A549 (cell line): ENCODE results near the gene TYK2. TPM values are rescaled to one million over a fixed set of nuclear protein-coding genes. Genes with fewer than 3 reads are reported as not detected.

Experiments
- ATAC-seq, 2 experiments: fragments of 200-7000 bp in 1 of 2; fragments of >200 bp in 1 of 2; cut with Nextera tagmentation in 1 of 2; cut with Tn5 transposase in 1 of 2; 3 replicates each; pipeline versions ENCODE4 v1.8.0 to v1.9.1; 2018 to 2020; ENCODE audit warnings: mild to moderate bottlenecking in 1 of 2, moderate library complexity in 1 of 2
- CTCF ChIA-PET: fragments of 300-600 bp; sonication (Branson Sonifier 250); formaldehyde crosslinking; extraction: SDS; loops from one replicate; lab custom pipeline; 2021; ENCODE audit warnings: antibody characterized with exemption, inconsistent platforms; lab: Yijun Ruan, JAX
- POLR2A ChIA-PET: fragments of 350-600 bp; formaldehyde crosslinking; extraction: SDS; loops from one replicate; lab custom pipeline; 2021; ENCODE audit warnings: antibody characterized with exemption, inconsistent platforms; lab: Yijun Ruan, JAX
- DNase-seq, 2 experiments: peaks; one replicate each; pipeline versions ENCODE4 v3.0.0 to v3.0.0-alpha.2; 2011 to 2016; ENCODE audit warnings: low read depth in 1 of 2, low spot score in 1 of 2
- FAIRE-seq: peaks from 2 replicates; lab custom pipeline; 2011; peaks lifted over from hg19 to GRCh38; lab: Jason Lieb, UNC
- H3K27ac ChIP-seq, 2 experiments: fragments of >200 bp; sonication (Bioruptor Twin); formaldehyde crosslinking; 3 replicates each; pipeline ENCODE4 v1.5.1; 2016 to 2017
- H3K4me1 ChIP-seq: fragments of >200 bp; sonication (Bioruptor Twin); formaldehyde crosslinking; 3 replicates; pipeline ENCODE4 v1.6.1; 2016
- H3K4me2 ChIP-seq: fragments of >200 bp; sonication (Bioruptor Twin); formaldehyde crosslinking; 3 replicates; pipeline ENCODE4 v1.6.1; 2016
- H3K4me3 ChIP-seq: fragments of >200 bp; sonication (Bioruptor Twin); formaldehyde crosslinking; 3 replicates; pipeline ENCODE4 v1.5.1; 2016
- H3K9me3 ChIP-seq: fragments of >200 bp; sonication (Bioruptor Twin); formaldehyde crosslinking; 3 replicates; pipeline ENCODE4 v1.6.1; 2016
- BCL3 ChIP-seq: fragments of >200 bp; sonication (Bioruptor Twin); formaldehyde crosslinking; IDR thresholded peaks from 3 replicates; pipeline ENCODE4 v1.6.1; 2016
- CBX2 ChIP-seq: fragments of 200-600 bp; sonication (generic); IDR thresholded peaks from 2 replicates; pipeline ENCODE4 v1.6.1; 2016; ENCODE audit warnings: low read depth, mild to moderate bottlenecking, borderline replicate concordance
- CBX8 ChIP-seq: fragments of 200-600 bp; sonication (generic); IDR thresholded peaks from 2 replicates; pipeline ENCODE4 v1.6.1; 2016
- CHD4 ChIP-seq: fragments of 200-600 bp; sonication (generic); IDR thresholded peaks from 2 replicates; pipeline ENCODE4 v1.6.1; 2016; ENCODE audit warnings: antibody characterized with exemption, mild to moderate bottlenecking, borderline replicate concordance
- ELK1 ChIP-seq: fragments of 150-350 bp; IDR thresholded peaks from 2 replicates; pipeline ENCODE4 v1.6.1; 2014; ENCODE audit warnings: low read depth, mild to moderate bottlenecking, low read length
- ESRRA ChIP-seq: fragments of 150-350 bp; IDR thresholded peaks from 2 replicates; pipeline ENCODE4 v1.6.1; 2014; ENCODE audit warnings: mild to moderate bottlenecking, low read length, borderline replicate concordance
- FOSB ChIP-seq: fragments of 250-450 bp; sonication (Bioruptor Pico); IDR thresholded peaks from 2 replicates; pipeline ENCODE4 v1.5.0; 2020; ENCODE audit warnings: mild to moderate bottlenecking, moderate library complexity
- FOSL2 ChIP-seq, 2 experiments: fragments of 450-650 bp in 1 of 2; fragments of >200 bp in 1 of 2; sonication (Bioruptor Twin) in 1 of 2; formaldehyde crosslinking; IDR thresholded peaks; 2 replicates each; pipeline versions ENCODE4 v1.5.0 to v1.6.1; 2016 to 2020; ENCODE audit warnings: mild to moderate bottlenecking in 1 of 2, moderate library complexity in 1 of 2
- HEYL ChIP-seq: fragments of 250-450 bp; sonication (Bioruptor Pico); IDR thresholded peaks from 2 replicates; pipeline ENCODE4 v1.8.0; 2021; ENCODE audit warnings: mild to moderate bottlenecking, moderate library complexity
- HOXA7 ChIP-seq: fragments of 250-450 bp; sonication (Bioruptor Pico); IDR thresholded peaks from 2 replicates; pipeline ENCODE4 v1.5.0; 2020; ENCODE audit warnings: mild to moderate bottlenecking, moderate library complexity
- JUNB ChIP-seq: fragments of >200 bp; sonication (Bioruptor Twin); formaldehyde crosslinking; IDR thresholded peaks from 2 replicates; pipeline ENCODE4 v1.6.1; 2016
- KDM1A ChIP-seq: fragments of 200-600 bp; sonication (generic); IDR thresholded peaks from 2 replicates; pipeline ENCODE4 v1.6.1; 2016; ENCODE audit warnings: low read depth, mild to moderate bottlenecking
- MAZ ChIP-seq: fragments of 150-350 bp; IDR thresholded peaks from 2 replicates; pipeline ENCODE4 v1.6.1; 2014; ENCODE audit warnings: antibody characterized with exemption, low read depth, low read length, borderline replicate concordance
- MYC ChIP-seq: IDR thresholded peaks from 2 replicates; pipeline ENCODE4 v1.6.1; 2012; ENCODE audit warnings: mild to moderate bottlenecking, inconsistent platforms, low read length, improper control_type of control experiment, borderline replicate concordance
- NFE2L2 ChIP-seq: fragments of 150-350 bp; conservative IDR thresholded peaks from 2 replicates; pipeline ENCODE4 v1.6.1; 2014; ENCODE audit warnings: low read length
- POLR2A ChIP-seq: IDR thresholded peaks from 2 replicates; pipeline ENCODE4 v1.6.1; 2012; ENCODE audit warnings: mild to moderate bottlenecking, low read length
- RAD21 ChIP-seq, 2 experiments: fragments of >200 bp in 1 of 2; sonication (Bioruptor Twin) in 1 of 2; formaldehyde crosslinking in 1 of 2; IDR thresholded peaks in 1 of 2; conservative IDR thresholded peaks in 1 of 2; 2 replicates in 1 of 2; 3 replicates in 1 of 2; pipeline ENCODE4 v1.6.1; 2012 to 2018; ENCODE audit warnings: inconsistent platforms in 1 of 2
- RARB ChIP-seq: fragments of 250-450 bp; sonication (Bioruptor Pico); IDR thresholded peaks from 2 replicates; pipeline ENCODE4 v1.8.0; 2021; ENCODE audit warnings: mild to moderate bottlenecking, moderate library complexity
- REST ChIP-seq: fragments of 200-600 bp; sonication (generic); IDR thresholded peaks from 2 replicates; pipeline ENCODE4 v1.6.1; 2016; ENCODE audit warnings: antibody characterized with exemption, mild to moderate bottlenecking, moderate library complexity
- RFX5 ChIP-seq: fragments of 450-650 bp; IDR thresholded peaks from 2 replicates; pipeline ENCODE4 v1.7.1; 2014; ENCODE audit warnings: antibody characterized with exemption, mild to moderate bottlenecking, moderate library complexity
- RNF2 ChIP-seq: fragments of 200-600 bp; sonication (generic); IDR thresholded peaks from 2 replicates; pipeline ENCODE4 v1.6.1; 2016; ENCODE audit warnings: low read depth, mild to moderate bottlenecking, antibody characterized with exemption, moderate library complexity, borderline replicate concordance
- SMC3 ChIP-seq: fragments of >200 bp; sonication (Bioruptor Twin); formaldehyde crosslinking; IDR thresholded peaks from 3 replicates; pipeline ENCODE4 v1.6.1; 2018; ENCODE audit warnings: inconsistent platforms
- ZFP36 ChIP-seq: fragments of 450-650 bp; IDR thresholded peaks from 2 replicates; pipeline ENCODE4 v1.6.1; 2014; ENCODE audit warnings: borderline replicate concordance; ENCODE audit not compliant: partially characterized antibody
- ZNF302 ChIP-seq: fragments of 250-450 bp; sonication (Bioruptor Pico); IDR thresholded peaks from 2 replicates; pipeline ENCODE4 v1.9.0; 2021; ENCODE audit warnings: inconsistent platforms, mild to moderate bottlenecking, moderate library complexity
- WGBS: methylation state at CpG from one replicate; pipeline ENCODE4 v1.1.6; 2017; ENCODE audit errors: missing lambda C conversion rate; 5-methylcytosine and 5-hydroxymethylcytosine counted together
- polyA plus RNA-seq, 4 experiments: library from polyadenylated mRNA; depleted of rRNA in 3 of 4; stranded (reverse); fragments of >200 nt; fragmentation: RNase III in 1 of 4; extraction: RNeasy Plus Mini Kit Qiagen cat#74134 plus additional on column Dnase treatment in 1 of 4; gene quantifications; 2 replicates in 3 of 4; 3 replicates in 1 of 4; pipeline ENCODE4 v1.2.3, GENCODE V29; 2011 to 2017
- TF ChIP-seq, protein P1 (sequence below): fragments of >200 bp; sonication (Bioruptor Twin); formaldehyde crosslinking; IDR thresholded peaks from 3 replicates; pipeline ENCODE4 v1.5.1; 2016
- TF ChIP-seq, protein P2 (sequence below): IDR thresholded peaks from 2 replicates; pipeline ENCODE4 v1.6.1; 2012
- TF ChIP-seq, protein P3 (sequence below): fragments of 250-450 bp; sonication (Bioruptor Pico); IDR thresholded peaks from 2 replicates; pipeline ENCODE4 v1.5.0; 2021; ENCODE audit warnings: mild to moderate bottlenecking, moderate library complexity, borderline replicate concordance

Gene TYK2
- polyA plus RNA-seq, 2 of the 4 experiments (the other 2 are of a cell fraction), result 17.0 to 57.1 TPM

GRCh38 chr19:10428996-10429381, 48.6 kb upstream of the TYK2 start:
- Histone ChIP-seq H3K4me3 (no peak overlapping the region), H3K4me1 (peaks cover 24% of the 10 kb centered on the region)
- TF ChIP-seq HOXA7 (CRISPR knock-in tag) (no peak), RARB (CRISPR knock-in tag) (no peak), RFX5 (no peak), MAZ (no peak), CBX8 (no peak), REST (no peak), POLR2A (no peak), ELK1 (no peak), RAD21 (conservative IDR thresholded peaks at IDR 0.05 in 1 of 2, IDR thresholded peaks at IDR 0.05 in 1 of 2) (no peak), CBX2 (no peak), NFE2L2 (no peak), FOSL2 (IDR thresholded peaks at IDR 0.05) (no peak), FOSL2 (CRISPR knock-in tag; IDR thresholded peaks at IDR 0.05) (no peak), KDM1A (no peak), JUNB (no peak), HEYL (no peak), BCL3 (no peak), SMC3 (no peak)
- TF ChIP-seq, protein P1, sequence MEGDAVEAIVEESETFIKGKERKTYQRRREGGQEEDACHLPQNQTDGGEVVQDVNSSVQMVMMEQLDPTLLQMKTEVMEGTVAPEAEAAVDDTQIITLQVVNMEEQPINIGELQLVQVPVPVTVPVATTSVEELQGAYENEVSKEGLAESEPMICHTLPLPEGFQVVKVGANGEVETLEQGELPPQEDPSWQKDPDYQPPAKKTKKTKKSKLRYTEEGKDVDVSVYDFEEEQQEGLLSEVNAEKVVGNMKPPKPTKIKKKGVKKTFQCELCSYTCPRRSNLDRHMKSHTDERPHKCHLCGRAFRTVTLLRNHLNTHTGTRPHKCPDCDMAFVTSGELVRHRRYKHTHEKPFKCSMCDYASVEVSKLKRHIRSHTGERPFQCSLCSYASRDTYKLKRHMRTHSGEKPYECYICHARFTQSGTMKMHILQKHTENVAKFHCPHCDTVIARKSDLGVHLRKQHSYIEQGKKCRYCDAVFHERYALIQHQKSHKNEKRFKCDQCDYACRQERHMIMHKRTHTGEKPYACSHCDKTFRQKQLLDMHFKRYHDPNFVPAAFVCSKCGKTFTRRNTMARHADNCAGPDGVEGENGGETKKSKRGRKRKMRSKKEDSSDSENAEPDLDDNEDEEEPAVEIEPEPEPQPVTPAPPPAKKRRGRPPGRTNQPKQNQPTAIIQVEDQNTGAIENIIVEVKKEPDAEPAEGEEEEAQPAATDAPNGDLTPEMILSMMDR, result no peak
- TF ChIP-seq, protein P2, sequence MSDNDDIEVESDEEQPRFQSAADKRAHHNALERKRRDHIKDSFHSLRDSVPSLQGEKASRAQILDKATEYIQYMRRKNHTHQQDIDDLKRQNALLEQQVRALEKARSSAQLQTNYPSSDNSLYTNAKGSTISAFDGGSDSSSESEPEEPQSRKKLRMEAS, result no peak
- TF ChIP-seq, all 56 proteins: peak for 0
- POLR2A ChIA-PET, result no interaction called here
- 84% methylated on average over 5 of the region's 5 CpGs for WGBS
- ATAC-seq (no peak), FAIRE-seq (no peak), DNase-seq (no peak)
- CTCF ChIA-PET, result interaction anchor here (1.5 to 4.4 kb wide), 3 partner anchors 12 to 25 kb away, joined by 5 to 38 read pairs (median 11); partner anchors contain the start of gene CDC37
- no peaks in the 10 kb centered on the region for H3K9me3 ChIP-seq
- no peak overlapping the region for H3K27ac ChIP-seq
- H3K4me2 ChIP-seq, result no peak overlapping the region

GRCh38 chr19:10427169-10427568, 46.8 kb upstream of the TYK2 start:
- DNase-seq, result no peak
- WGBS, result 92% methylated on average over 6 of the region's 6 CpGs
- ATAC-seq, result no peak
- Histone ChIP-seq H3K4me1 (peaks cover 14% of the 10 kb centered on the region), H3K4me3 (no peak overlapping the region), H3K27ac (no peak overlapping the region), H3K4me2 (no peak overlapping the region), H3K9me3 (no peaks in the 10 kb centered on the region)
- FAIRE-seq, result no peak
- ChIA-PET POLR2A (interaction anchor here (0.7 kb wide), 1 partner anchor 133 kb away, joined by 4 read pairs; no protein-coding TSS in a partner anchor), CTCF (interaction anchor here (0.6 to 5.4 kb wide), 8 partner anchors 9 to 73 kb away, joined by 3 to 38 read pairs (median 4); partner anchors contain the start of gene CDC37)
- TF ChIP-seq ZNF302, result no peak
- no peak for TF ChIP-seq RAD21 (conservative IDR thresholded peaks at IDR 0.05 in 1 of 2, IDR thresholded peaks at IDR 0.05 in 1 of 2)
- no peak for TF ChIP-seq NFE2L2
- TF ChIP-seq ESRRA, result no peak
- TF ChIP-seq, protein P3, sequence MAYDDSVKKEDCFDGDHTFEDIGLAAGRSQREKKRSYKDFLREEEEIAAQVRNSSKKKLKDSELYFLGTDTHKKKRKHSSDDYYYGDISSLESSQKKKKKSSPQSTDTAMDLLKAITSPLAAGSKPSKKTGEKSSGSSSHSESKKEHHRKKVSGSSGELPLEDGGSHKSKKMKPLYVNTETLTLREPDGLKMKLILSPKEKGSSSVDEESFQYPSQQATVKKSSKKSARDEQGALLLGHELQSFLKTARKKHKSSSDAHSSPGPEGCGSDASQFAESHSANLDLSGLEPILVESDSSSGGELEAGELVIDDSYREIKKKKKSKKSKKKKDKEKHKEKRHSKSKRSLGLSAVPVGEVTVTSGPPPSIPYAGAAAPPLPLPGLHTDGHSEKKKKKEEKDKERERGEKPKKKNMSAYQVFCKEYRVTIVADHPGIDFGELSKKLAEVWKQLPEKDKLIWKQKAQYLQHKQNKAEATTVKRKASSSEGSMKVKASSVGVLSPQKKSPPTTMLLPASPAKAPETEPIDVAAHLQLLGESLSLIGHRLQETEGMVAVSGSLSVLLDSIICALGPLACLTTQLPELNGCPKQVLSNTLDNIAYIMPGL (CRISPR knock-in tag), result no peak
- TF ChIP-seq MYC, result no peak
- no peak for TF ChIP-seq FOSB (CRISPR knock-in tag)
- no peak for TF ChIP-seq HOXA7 (CRISPR knock-in tag)
- TF ChIP-seq ZFP36, result no peak
- TF ChIP-seq CBX8, result no peak
- TF ChIP-seq SMC3, result no peak
- no peak for TF ChIP-seq POLR2A
- no peak for TF ChIP-seq CBX2
- TF ChIP-seq CHD4, result no peak
- no peak for TF ChIP-seq RNF2
- no peak for TF ChIP-seq RFX5
